Ovary (tissue), 3 donors: ENCODE measurements around the gene TSHZ3.

Experiments
- EP300 ChIP-seq: sonication (generic); formaldehyde crosslinking; IDR thresholded peaks from one replicate; pipeline ENCODE4 v1.6.1; 2017; ENCODE audit warnings: antibody characterized with exemption
- POLR2A ChIP-seq: fragments of 450-650 bp; IDR thresholded peaks from one replicate; pipeline ENCODE4 v1.6.1; 2017; ENCODE audit warnings: antibody characterized with exemption, mild to moderate bottlenecking, moderate library complexity
- TF ChIP-seq, protein P1 (sequence below), 3 donors: fragments of 450-650 bp in 2 of 3; fragments of 200-600 bp in 1 of 3; IDR thresholded peaks; one replicate each; pipeline versions ENCODE4 v1.5.1 to v1.8.0; 2016 to 2022; ENCODE audit warnings: antibody characterized with exemption in 3 of 3, mild to moderate bottlenecking in 1 of 3
- donor health status: DM: no; HTN: no; CAD: no.

DNA sequence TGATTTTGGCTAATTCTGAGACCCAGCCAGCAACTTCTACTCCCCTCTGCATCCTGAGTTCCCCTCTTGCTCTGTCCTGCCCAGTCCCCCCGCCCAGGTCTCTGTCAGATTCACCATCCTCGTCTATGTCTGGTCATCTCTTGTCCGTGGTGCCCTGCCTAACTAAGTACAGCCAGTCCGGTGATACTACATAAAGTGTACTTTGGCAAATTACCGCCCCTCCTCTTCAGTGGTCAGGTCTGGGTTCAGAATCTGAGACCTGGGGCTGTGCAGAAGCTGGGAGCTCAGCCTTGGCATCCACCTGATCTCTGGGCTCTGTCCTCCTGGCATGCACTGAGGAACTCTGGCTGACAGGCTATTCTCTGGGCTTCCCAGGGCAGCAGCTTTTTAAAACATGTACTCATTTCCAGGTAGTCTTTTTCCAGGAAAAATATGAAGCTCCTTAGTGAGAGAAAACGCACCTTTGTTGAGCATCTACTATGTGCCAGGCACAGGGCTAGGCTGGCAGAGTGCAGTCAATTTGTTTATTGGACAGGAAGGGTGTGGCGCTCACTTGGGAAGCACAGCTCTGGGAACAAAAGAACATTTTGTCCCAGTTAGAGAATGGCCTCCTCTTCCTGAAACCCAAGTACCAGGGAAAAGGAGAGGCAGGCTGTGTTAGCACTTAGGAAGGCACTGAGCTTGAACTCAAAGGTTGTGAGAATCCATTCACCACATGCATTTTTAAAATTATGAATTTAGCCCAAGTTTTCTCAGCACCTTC, 88.9 kb downstream of the TSHZ3 start:
- TF ChIP-seq, protein P1, sequence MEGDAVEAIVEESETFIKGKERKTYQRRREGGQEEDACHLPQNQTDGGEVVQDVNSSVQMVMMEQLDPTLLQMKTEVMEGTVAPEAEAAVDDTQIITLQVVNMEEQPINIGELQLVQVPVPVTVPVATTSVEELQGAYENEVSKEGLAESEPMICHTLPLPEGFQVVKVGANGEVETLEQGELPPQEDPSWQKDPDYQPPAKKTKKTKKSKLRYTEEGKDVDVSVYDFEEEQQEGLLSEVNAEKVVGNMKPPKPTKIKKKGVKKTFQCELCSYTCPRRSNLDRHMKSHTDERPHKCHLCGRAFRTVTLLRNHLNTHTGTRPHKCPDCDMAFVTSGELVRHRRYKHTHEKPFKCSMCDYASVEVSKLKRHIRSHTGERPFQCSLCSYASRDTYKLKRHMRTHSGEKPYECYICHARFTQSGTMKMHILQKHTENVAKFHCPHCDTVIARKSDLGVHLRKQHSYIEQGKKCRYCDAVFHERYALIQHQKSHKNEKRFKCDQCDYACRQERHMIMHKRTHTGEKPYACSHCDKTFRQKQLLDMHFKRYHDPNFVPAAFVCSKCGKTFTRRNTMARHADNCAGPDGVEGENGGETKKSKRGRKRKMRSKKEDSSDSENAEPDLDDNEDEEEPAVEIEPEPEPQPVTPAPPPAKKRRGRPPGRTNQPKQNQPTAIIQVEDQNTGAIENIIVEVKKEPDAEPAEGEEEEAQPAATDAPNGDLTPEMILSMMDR (IDR thresholded peaks at IDR 0.05), result no peak
- TF ChIP-seq POLR2A, result no peak
- TF ChIP-seq EP300, result no peak
